Right lobe of liver (tissue), 6 donors: ENCODE results near the gene MISP3. TPM values are rescaled to one million over a fixed set of nuclear protein-coding genes. Genes with fewer than 3 reads are reported as not detected.
"Not testable (repeated sequence)": the region's sequence is repeated elsewhere in the genome, so short reads cannot be mapped to it uniquely, and the experiment has no call there.

Experiments used
- ATAC-seq, 4 donors: fragments of 200-7000 bp; cut with Tn5 transposase; one replicate each; pipeline ENCODE4 v1.9.1; 2020; ENCODE audit warnings: mild to moderate bottlenecking in 4 of 4, moderate library complexity in 4 of 4
- DNase-seq, 3 donors: peaks; one replicate each; pipeline ENCODE4 v3.0.0-alpha.2; 2020
- H3K27ac ChIP-seq, 3 donors: fragments of 200-600 bp; one replicate each; pipeline ENCODE4 v1.8.0; 2022
- H3K27me3 ChIP-seq, 2 donors: fragments of 200-600 bp; one replicate each; pipeline ENCODE4 v1.8.0; 2022
- H3K36me3 ChIP-seq, 4 donors: fragments of 200-600 bp; sonication (generic) in 1 of 4; one replicate each; pipeline versions ENCODE4 v1.5.1 to v1.8.0; 2017 to 2022; ENCODE audit warnings: control low read depth in 1 of 4
- H3K4me1 ChIP-seq, 4 donors: fragments of 200-600 bp; sonication (generic) in 1 of 4; one replicate each; pipeline versions ENCODE4 v1.5.1 to v1.8.0; 2017 to 2022; ENCODE audit warnings: control low read depth in 1 of 4
- H3K4me3 ChIP-seq, 3 donors: fragments of 200-600 bp; one replicate each; pipeline ENCODE4 v1.8.0; 2022
- H3K9me3 ChIP-seq, 4 donors: fragments of 200-600 bp; sonication (generic) in 1 of 4; one replicate each; pipeline versions ENCODE4 v1.5.1 to v1.8.0; 2017 to 2022; ENCODE audit warnings: control low read depth in 1 of 4
- CTCF ChIP-seq, 4 donors: fragments of 200-600 bp in 3 of 4; fragments of 450-650 bp in 1 of 4; IDR thresholded peaks; one replicate each; pipeline versions ENCODE4 v1.5.1 to v1.8.0; 2016 to 2022; ENCODE audit warnings: antibody characterized with exemption in 4 of 4, mild to moderate bottlenecking in 2 of 4
- POLR2A ChIP-seq: fragments of 450-650 bp; IDR thresholded peaks from one replicate; pipeline ENCODE4 v1.6.1; 2017; ENCODE audit warnings: antibody characterized with exemption, mild to moderate bottlenecking
- WGBS: methylation state at CpG from one replicate; pipeline ENCODE4 v1.1.6; 2018; ENCODE audit warnings: low coverage, low lambda C conversion rate; ENCODE audit not compliant: insufficient coverage; ENCODE audit errors: missing lambda C conversion rate; 5-methylcytosine and 5-hydroxymethylcytosine counted together
- intact Hi-C, 2 donors: fragments of 100-400 bp; cut with DNase I; formaldehyde crosslinking; loops; one replicate each; pipeline versions ENCODE4 v1.11.2 to v1.14.1; 2022
- total RNA-seq, 6 experiments: library from RNA; depleted of rRNA in 2 of 6; stranded (reverse); fragments of >200 nt in 2 of 6; fragmentation: NEBNext Ultra II Directional in 3 of 6; extraction: Animal tissue kit (Norgen Biotek cat#: 25700) in 3 of 6; gene quantifications; one replicate each; pipeline versions ENCODE4 v1.1.0 to v1.2.4, GENCODE V29; 2016 to 2023
- donor health status: DM: no; HTN: yes; CAD: no.
- donor health status: DM: no; HTN: no; CAD: no.
- donor health status: DM: no; HTN: no; CAD: no.
- donor health status: DM: no; HTN: yes; CAD: no.
- donor health status: DM: no; HTN: yes; CAD: no.

MISP3 gene
- total RNA-seq, 6 experiments from 2014 or later, result 3.6 to 12.0 (median 6.1) TPM

GRCh38 chr19:14028901-14029300, 43.7 kb upstream of the MISP3 start:
- H3K9me3 ChIP-seq, result no peaks in the 10 kb centered on the region
- no peak overlapping the region for H3K4me3 ChIP-seq
- DNase-seq (no peak), ATAC-seq (no peak)
- H3K27me3 ChIP-seq, result no peaks in the 10 kb centered on the region
- WGBS, result 77% methylated on average over 4 of the region's 4 CpGs
- H3K27ac ChIP-seq, result no peak overlapping the region
- H3K4me1 ChIP-seq, result peaks cover 0 to 5% (median 0%) of the 10 kb centered on the region in 4 donors
- intact Hi-C loops, result no loop called here
- H3K36me3 ChIP-seq, result no peaks in the 10 kb centered on the region
- TF ChIP-seq POLR2A, result no peak
- no peak for TF ChIP-seq CTCF (IDR thresholded peaks at IDR 0.05)

- TF ChIP-seq POLR2A (no peak), CTCF (IDR thresholded peaks at IDR 0.05) (no peak)
- intact Hi-C loops, result no loop called here
- 31% methylated on average over 5 of the region's 20 CpGs for WGBS
- Histone ChIP-seq H3K4me3 (peak overlapping the region; percentile 42 to 66 (median 64)), H3K36me3 (no peaks in the 10 kb centered on the region), H3K4me1 (peaks cover 0 to 5% (median 0%) of the 10 kb centered on the region in 4 donors), H3K27me3 (no peaks in the 10 kb centered on the region), H3K27ac (peak overlapping the region in 2 of 3 donors; percentile 51 to 67), H3K9me3 (no peaks in the 10 kb centered on the region)
- no peak for DNase-seq
- no peak for ATAC-seq
Measured at GRCh38 chr19:14030997-14031718, 41.4 kb upstream of the MISP3 start.

- ATAC-seq (peak; percentile 82 to 87 (median 86)), DNase-seq (peak; percentile 63 to 71 (median 63))
- Histone ChIP-seq H3K36me3 (no peaks in the 10 kb centered on the region), H3K9me3 (no peaks in the 10 kb centered on the region), H3K4me3 (peak within 1 kb of the TSS; percentile 42 to 66 (median 64)), H3K4me1 (peaks cover 0 to 5% (median 0%) of the 10 kb centered on the region in 4 donors), H3K27me3 (no peaks in the 10 kb centered on the region), H3K27ac (peak within 1 kb of the TSS in 2 of 3 donors; percentile 51 to 67)
- intact Hi-C loops, result no loop called here
- TF ChIP-seq CTCF (IDR thresholded peaks at IDR 0.05) (peak; percentile 38 to 57 (median 52)), POLR2A (peak; percentile 29)
- WGBS, result 9% methylated on average over 6 of the region's 63 CpGs
Measured at GRCh38 chr19:14031719-14032480, 40.7 kb upstream of the MISP3 start, which contains the start of gene IL27RA. Gene IL27RA, plus strand, starts transcription at chr19:14031762. Its CDS starts 111 bp downstream, at chr19:14031873.

GRCh38 chr19:14033946-14034345, 38.6 kb upstream of the MISP3 start:
- intact Hi-C loops, result no loop called here
- Histone ChIP-seq H3K9me3 (no peaks in the 10 kb centered on the region), H3K36me3 (no peaks in the 10 kb centered on the region), H3K4me1 (peaks cover 0 to 5% (median 0%) of the 10 kb centered on the region in 4 donors), H3K27me3 (no peaks in the 10 kb centered on the region), H3K27ac (no peak overlapping the region), H3K4me3 (no peak overlapping the region)
- ATAC-seq (no peak), DNase-seq (no peak)
- TF ChIP-seq CTCF (IDR thresholded peaks at IDR 0.05) (no peak), POLR2A (no peak)
- WGBS, result 95% methylated on average over 2 of the region's 2 CpGs

- H3K4me1 ChIP-seq, H3K36me3 ChIP-seq, H3K9me3 ChIP-seq, DNase-seq, ATAC-seq, H3K27me3 ChIP-seq, H3K4me3 ChIP-seq, intact Hi-C loops, H3K27ac ChIP-seq: not testable (repeated sequence)
- 83% methylated on average over 12 of the region's 12 CpGs for WGBS
Measured at GRCh38 chr19:14035159-14035558, 37.4 kb upstream of the MISP3 start.
